HG03354 (cell line): ENCODE results near the gene LAMC3.

Source experiments
- ATAC-seq: cut with Tn5 transposase; IDR thresholded peaks from one replicate; pipeline ENCODE4 v1.9.1; 2021; ENCODE audit warnings: mild to moderate bottlenecking; ENCODE audit not compliant: unreplicated experiment, poor library complexity, severe bottlenecking

The LAMC3 gene

GRCh38 chr9:131008086-131008485 lies 888 bp upstream of the LAMC3 start:
- no peak for ATAC-seq

DNA sequence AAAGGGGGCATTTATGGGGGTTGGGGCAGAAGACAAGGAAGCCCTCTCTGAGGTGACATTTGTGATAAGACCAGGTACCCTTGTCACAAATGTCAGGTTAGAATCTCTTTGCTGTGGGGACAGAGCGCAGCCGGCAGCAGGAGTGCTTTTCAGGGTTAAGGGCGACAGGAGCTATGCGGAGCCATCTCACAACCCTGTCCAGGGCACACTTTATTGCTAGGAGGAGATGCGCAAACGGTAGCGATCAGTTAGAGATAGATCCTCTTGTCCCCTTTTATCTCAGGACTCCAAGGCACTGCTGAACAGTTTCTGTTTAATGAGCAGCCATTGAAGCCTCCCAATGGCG lies 438 bp upstream of the LAMC3 start:
- no peak for ATAC-seq

DNA sequence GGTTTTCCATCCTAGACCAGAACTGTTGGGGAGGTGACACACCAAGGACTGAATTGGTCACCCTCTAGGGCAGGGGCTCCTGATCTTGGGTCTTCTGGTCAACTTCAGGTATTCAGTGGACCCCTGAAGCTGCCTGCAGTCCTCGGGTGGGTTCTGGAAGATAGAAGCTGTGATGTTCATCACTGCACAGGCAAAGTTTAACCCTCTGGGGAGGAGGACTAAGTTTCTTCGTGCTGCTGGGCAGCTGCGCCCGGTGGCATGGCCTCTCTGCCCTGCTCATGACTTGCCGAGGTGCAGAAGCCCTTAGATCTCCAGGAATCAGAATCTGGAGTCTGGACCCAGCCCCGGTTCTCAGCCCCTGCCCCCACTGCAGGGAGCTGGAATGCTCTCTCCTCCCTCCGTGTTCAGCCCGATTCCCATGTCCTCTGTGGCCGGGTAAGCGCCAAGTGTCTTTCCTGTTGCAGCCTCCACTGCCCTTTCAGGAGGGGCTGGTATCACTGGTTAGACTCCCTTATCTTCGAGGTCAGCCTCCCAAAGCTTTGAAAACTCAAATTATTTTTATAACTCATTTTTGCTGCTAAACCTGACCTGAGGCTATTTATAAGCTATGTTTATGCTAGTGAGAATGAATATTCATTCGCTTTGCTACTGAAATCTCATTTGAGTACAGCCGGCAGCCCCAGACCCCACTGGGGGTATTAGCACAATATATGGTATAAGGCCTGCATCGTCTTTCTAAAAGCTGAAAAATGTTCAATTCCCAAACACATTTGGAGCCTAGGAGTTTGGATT lies 1.7 kb downstream of the LAMC3 start:
- ATAC-seq, result no peak

DNA sequence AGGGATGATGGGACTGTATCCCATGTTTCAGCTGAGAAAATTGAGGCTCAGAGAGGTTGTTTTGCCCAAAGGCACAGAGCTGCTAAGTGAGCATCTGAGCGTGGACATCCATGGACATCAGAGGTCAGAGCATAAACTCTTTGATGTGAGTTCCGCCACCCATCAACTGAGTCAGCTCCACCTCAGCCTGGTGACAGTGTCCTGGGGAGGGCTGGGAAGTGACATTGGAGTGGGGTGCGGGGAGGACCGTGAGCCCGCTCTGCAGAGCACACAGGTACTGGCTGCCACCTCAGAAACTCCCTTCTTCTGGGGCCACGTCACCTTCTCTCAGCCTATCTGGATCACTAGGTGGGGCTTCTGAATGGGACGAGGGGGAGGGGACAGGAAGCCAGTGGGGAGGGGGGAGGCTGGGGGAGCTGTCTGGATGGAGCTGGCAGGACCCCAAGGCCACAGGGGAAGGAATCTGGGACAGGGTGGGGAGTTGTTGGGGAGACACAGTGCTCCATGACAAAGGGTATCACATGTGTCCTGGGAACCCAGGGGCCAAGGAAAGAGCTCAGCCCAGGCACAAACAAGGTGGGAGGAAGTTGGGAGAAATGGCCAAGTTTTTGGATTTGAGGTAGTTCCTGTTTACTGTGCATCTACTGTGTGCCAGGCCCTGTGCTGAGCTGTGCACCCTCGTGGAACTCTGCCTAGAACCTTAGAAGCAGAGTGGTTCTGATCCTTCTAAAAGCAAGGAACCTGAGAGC lies 2.5 kb downstream of the LAMC3 start:
- ATAC-seq, result no peak

DNA sequence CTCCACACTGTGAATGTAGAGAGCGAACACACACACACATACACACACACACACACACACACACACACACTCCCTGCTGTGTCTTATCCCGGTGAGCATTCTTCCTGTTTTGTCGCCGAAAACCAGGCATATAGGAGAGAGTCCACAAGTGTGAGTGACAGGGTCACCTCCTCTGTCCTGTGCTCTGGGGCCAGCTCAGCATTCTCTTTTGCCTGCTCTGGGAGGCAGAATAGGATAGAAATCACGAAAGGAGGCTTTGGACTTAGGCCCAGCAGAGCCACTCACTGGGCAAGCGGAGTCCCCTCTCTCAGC lies 3.0 kb downstream of the LAMC3 start:
- no peak for ATAC-seq

- no peak for ATAC-seq
Observed at GRCh38 chr9:131012396-131012917, 3.5 kb downstream of the LAMC3 start.

GRCh38 chr9:131013015-131013755 lies 4.2 kb downstream of the LAMC3 start:
- ATAC-seq, result no peak

- no peak for ATAC-seq
Observed at GRCh38 chr9:131013771-131014676, 5.0 kb downstream of the LAMC3 start.

DNA sequence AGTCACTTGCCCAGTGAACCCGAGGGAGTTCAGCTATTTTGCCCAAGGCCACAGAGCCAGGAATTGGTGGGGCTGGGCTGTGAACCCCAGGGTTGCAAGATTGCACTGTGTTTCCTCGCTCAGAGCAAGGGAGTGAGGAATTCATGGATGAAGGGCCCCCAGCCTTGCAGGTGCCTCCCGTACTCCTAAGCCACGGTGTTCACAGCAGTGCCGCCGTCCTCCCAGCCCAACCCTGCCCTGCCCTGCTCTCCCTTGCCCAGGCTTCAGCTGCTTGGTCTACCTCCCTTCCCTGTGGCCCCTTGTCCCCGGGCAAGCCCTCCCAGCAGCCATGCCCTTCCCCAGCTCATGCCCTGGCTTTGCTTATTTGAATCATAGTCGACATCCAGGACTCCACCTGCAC lies 6.1 kb downstream of the LAMC3 start:
- ATAC-seq, result no peak

GRCh38 chr9:131015876-131016397 lies 7.0 kb downstream of the LAMC3 start:
- ATAC-seq, result no peak

DNA sequence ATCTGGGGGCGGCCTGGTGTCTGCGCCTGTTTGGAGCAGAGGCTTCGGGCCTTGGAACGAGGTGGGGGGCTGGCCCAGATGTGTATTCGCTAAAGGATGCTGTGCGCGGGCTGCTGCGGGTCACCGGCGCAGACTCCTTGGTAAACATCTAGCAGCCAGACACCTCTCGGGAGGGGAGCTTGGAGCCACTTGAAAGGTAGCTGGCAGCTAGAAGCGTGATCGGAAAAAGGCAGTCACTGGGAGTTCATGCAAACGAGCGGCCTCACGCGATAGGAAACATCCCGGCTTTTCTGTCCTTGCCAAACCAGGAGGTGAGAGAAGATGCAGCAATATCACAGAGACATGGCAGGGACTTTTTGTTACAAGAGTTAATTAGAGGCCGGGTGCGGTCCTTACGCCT lies 8.1 kb downstream of the LAMC3 start:
- no peak for ATAC-seq

GRCh38 chr9:131018621-131019020 lies 9.6 kb downstream of the LAMC3 start:
- ATAC-seq, result no peak

DNA sequence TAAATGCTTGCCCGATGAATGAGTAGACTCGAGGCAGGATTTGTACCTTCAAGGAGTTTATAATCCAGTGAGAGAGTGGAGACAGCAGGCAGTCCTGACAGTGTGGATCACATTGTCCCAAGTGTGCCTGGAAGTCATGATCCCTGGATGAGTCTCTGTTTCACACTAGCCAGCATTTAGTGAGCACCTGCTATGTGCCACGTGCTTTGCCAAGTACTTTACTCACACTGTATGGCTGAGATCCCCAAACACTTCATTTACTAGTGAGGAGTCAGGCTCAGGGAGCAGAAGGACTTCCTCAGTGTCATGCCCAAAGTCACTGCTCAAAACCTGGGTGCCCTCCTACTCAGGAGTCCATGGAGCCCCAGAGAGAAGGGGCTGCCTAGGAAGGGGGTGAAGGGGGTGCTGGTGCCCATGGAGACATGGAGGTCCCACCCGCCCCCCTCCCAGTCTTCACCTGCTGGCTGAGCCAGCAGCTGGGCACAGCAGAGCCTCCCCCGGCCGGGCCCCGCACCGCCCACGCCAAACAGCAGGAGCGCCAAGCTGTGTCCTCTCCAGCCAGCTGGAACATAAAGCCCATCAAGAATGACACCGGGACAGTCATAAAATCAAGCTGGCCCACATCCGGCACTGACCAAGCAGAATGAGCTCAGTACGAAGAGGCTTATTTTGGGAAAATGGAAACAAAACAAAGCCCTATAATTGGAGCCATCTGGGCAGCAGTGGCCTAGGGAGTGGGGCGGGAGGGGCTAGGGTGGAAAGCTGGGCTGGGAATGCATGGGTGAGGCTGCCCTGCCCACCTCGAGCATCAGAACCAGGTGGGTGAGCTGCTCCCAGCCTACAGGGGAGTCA lies 10.6 kb downstream of the LAMC3 start:
- ATAC-seq, result no peak

GRCh38 chr9:131020388-131020787 lies 11.4 kb downstream of the LAMC3 start:
- ATAC-seq, result no peak

GRCh38 chr9:131020862-131021261 lies 11.9 kb downstream of the LAMC3 start:
- no peak for ATAC-seq

DNA sequence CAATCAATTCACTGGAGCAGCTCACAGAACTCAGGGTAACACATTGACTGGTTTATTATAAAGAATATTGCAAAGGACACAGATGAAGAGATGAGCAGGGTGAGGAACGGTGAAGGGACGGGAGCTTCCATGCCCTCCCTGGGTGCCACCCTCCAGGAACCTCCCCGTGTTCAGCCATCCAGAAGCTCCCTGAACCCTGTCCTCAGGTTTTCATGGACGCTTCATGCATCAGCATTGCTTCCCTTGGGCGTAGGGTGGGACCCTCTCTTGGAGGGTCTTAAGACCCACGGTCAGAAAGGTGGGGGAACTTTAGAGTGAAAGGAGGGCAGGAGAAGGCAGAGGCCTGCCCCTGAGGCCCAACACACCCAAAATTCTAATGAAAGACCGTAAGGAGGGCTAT lies 12.8 kb downstream of the LAMC3 start:
- no peak for ATAC-seq

GRCh38 chr9:131024978-131025868 lies 16.2 kb downstream of the LAMC3 start:
- no peak for ATAC-seq
